Stomach smooth muscle (tissue), 2 donors: ENCODE data around the gene SHLD2.
"Not testable (repeated sequence)": the region's sequence is repeated elsewhere in the genome, so short reads cannot be mapped to it uniquely, and the experiment has no call there.

Experiments
- H3K27ac ChIP-seq: one replicate; pipeline ENCODE4 v1.7.0; 2013; ENCODE audit warnings: mild to moderate bottlenecking, low read length, inconsistent platforms
- H3K27me3 ChIP-seq, 2 donors: one replicate each; pipeline ENCODE4 v1.7.0; 2013; ENCODE audit warnings: low read length in 2 of 2; ENCODE audit not compliant: insufficient read depth in 2 of 2, control insufficient read depth in 1 of 2
- H3K36me3 ChIP-seq, 2 donors: one replicate each; pipeline ENCODE4 v1.7.0; 2013; ENCODE audit warnings: low read length in 2 of 2; ENCODE audit not compliant: control insufficient read depth in 2 of 2, insufficient read depth in 2 of 2
- H3K4me1 ChIP-seq: one replicate; pipeline ENCODE4 v1.7.0; 2013; ENCODE audit warnings: low read length; ENCODE audit not compliant: control insufficient read depth, insufficient read depth
- H3K4me3 ChIP-seq, 2 donors: one replicate each; pipeline ENCODE4 v1.7.0; 2013; ENCODE audit warnings: low read length in 2 of 2
- H3K9ac ChIP-seq, 2 donors: one replicate each; pipeline ENCODE4 v1.7.0; 2013; ENCODE audit warnings: low read length in 2 of 2, mild to moderate bottlenecking in 1 of 2
- H3K9me3 ChIP-seq, 2 donors: one replicate each; pipeline ENCODE4 v1.7.0; 2013; ENCODE audit warnings: low read length in 2 of 2; ENCODE audit not compliant: control insufficient read depth in 2 of 2
- donor health status: healthy.
- donor health status: Pancreatic carcinoma.

SHLD2 gene

GRCh38 chr10:87145598-87145997, 50.6 kb downstream of the SHLD2 start:
- H3K36me3 ChIP-seq, H3K9ac ChIP-seq, H3K9me3 ChIP-seq, H3K4me1 ChIP-seq, H3K27me3 ChIP-seq, H3K27ac ChIP-seq, H3K4me3 ChIP-seq: not testable (repeated sequence)

- H3K4me3 ChIP-seq, H3K27ac ChIP-seq, H3K27me3 ChIP-seq, H3K9me3 ChIP-seq, H3K4me1 ChIP-seq, H3K36me3 ChIP-seq, H3K9ac ChIP-seq: not testable (repeated sequence)
Observed at GRCh38 chr10:87149020-87149609, 54.1 kb downstream of the SHLD2 start.

- H3K9me3 ChIP-seq, H3K9ac ChIP-seq, H3K27ac ChIP-seq, H3K27me3 ChIP-seq, H3K4me1 ChIP-seq, H3K36me3 ChIP-seq, H3K4me3 ChIP-seq: not testable (repeated sequence)
Observed at GRCh38 chr10:87151516-87151915, 56.5 kb downstream of the SHLD2 start.

GRCh38 chr10:87156841-87157240, 61.8 kb downstream of the SHLD2 start:
- not testable (repeated sequence) for H3K9ac ChIP-seq, H3K4me1 ChIP-seq, H3K9me3 ChIP-seq, H3K4me3 ChIP-seq, H3K36me3 ChIP-seq, H3K27ac ChIP-seq, H3K27me3 ChIP-seq

DNA sequence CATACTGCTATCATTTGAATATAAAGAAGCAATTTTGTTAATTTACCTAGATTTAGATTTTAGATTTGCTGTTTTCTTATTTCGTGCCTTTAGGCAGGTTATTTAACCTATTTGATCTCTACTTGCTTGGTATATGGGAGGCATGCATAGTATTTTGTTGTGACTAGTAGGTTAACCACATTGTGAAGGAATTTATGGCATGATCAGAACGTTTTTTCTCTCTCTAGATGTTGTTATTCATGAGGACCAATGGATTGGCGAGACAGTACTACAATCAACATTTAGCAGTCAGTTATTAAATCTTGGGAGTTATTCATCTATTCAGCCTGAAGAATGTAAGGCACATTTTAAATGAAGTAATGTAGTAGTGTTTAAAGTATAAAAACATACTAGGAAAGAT, 62.8 kb downstream of the SHLD2 start:
- not testable (repeated sequence) for H3K27ac ChIP-seq, H3K4me3 ChIP-seq, H3K4me1 ChIP-seq, H3K9me3 ChIP-seq, H3K9ac ChIP-seq, H3K27me3 ChIP-seq, H3K36me3 ChIP-seq

- H3K9ac ChIP-seq, H3K27ac ChIP-seq, H3K27me3 ChIP-seq, H3K36me3 ChIP-seq, H3K4me1 ChIP-seq, H3K9me3 ChIP-seq, H3K4me3 ChIP-seq: not testable (repeated sequence)
Observed at GRCh38 chr10:87162703-87163293, 67.8 kb downstream of the SHLD2 start.

GRCh38 chr10:87163414-87163813, 68.4 kb downstream of the SHLD2 start:
- not testable (repeated sequence) for H3K36me3 ChIP-seq, H3K9me3 ChIP-seq, H3K4me3 ChIP-seq, H3K9ac ChIP-seq, H3K27ac ChIP-seq, H3K4me1 ChIP-seq, H3K27me3 ChIP-seq

- not testable (repeated sequence) for H3K4me3 ChIP-seq, H3K4me1 ChIP-seq, H3K27ac ChIP-seq, H3K27me3 ChIP-seq, H3K9ac ChIP-seq, H3K9me3 ChIP-seq, H3K36me3 ChIP-seq
Observed at GRCh38 chr10:87169857-87170256, 74.9 kb downstream of the SHLD2 start.

- H3K27me3 ChIP-seq, H3K27ac ChIP-seq, H3K36me3 ChIP-seq, H3K4me3 ChIP-seq, H3K9me3 ChIP-seq, H3K9ac ChIP-seq, H3K4me1 ChIP-seq: not testable (repeated sequence)
Observed at GRCh38 chr10:87170705-87171104, 75.7 kb downstream of the SHLD2 start.

DNA sequence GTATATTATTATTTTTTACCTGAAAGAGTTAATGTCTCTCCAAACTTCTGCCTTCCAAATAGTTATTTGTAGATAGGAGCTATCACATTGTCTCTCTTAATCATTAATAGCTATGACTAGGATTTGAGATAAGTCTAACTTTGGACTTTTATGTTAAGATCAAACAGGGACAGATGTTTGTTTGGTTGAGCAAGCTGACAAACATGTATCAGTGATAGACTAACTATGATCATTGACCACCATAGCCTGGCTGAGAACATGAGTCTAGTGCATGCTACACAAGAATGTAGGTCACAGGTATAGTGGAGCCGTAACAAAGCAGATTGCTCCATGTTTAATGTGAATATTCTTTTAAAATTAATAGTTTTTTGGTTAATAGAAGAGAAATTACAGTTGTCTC, 76.7 kb downstream of the SHLD2 start:
- H3K36me3 ChIP-seq, H3K27ac ChIP-seq, H3K27me3 ChIP-seq, H3K4me3 ChIP-seq, H3K4me1 ChIP-seq, H3K9me3 ChIP-seq, H3K9ac ChIP-seq: not testable (repeated sequence)

DNA sequence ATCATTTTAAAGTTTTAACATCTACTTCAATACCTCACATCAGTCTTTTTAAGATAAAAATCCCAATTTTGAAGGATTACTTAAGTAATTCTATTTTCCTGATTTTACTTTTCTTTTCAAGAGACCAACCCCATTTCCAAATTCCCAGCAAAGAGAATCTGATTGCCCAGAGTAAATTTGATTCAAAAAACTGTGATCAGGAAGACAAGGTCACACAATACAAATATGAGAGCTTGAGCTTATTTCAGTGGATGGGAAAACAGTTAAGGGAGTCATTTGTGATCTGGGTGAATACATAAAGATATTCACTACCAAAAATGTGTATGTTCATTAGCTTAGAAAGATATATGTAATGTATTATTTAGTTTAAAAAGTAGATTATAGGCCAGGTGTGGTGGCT, 77.2 kb downstream of the SHLD2 start:
- H3K27ac ChIP-seq, H3K9me3 ChIP-seq, H3K4me3 ChIP-seq, H3K4me1 ChIP-seq, H3K36me3 ChIP-seq, H3K27me3 ChIP-seq, H3K9ac ChIP-seq: not testable (repeated sequence)
